H1 (cell line): Measurements from ENCODE around the gene PDE4B. TPM values are rescaled to one million over a fixed set of nuclear protein-coding genes. Genes with fewer than 3 reads are reported as not detected.

ENCODE experiments used
- CTCF ChIA-PET: fragments of 300-600 bp; sonication (Branson Sonifier 250); formaldehyde crosslinking; loops from one replicate; lab custom pipeline; 2021; ENCODE audit not compliant: partially characterized antibody; lab: Charles Lee
- POLR2A ChIA-PET: fragments of 300-600 bp; sonication (Branson Sonifier 250); formaldehyde crosslinking; loops from one replicate; lab custom pipeline; 2021; ENCODE audit warnings: inconsistent platforms; ENCODE audit not compliant: partially characterized antibody; lab: Charles Lee
- DNase-seq, 2 experiments: peaks; one replicate each; pipeline versions ENCODE4 v3.0.0 to v3.0.0-alpha.2; 2010 to 2022; ENCODE audit warnings: low spot score in 2 of 2, low read depth in 1 of 2, mixed read lengths in 1 of 2
- FAIRE-seq: peaks from 2 replicates; lab custom pipeline; 2011; peaks lifted over from hg19 to GRCh38; lab: Jason Lieb, UNC
- H2AFZ ChIP-seq: 2 replicates; pipeline ENCODE4 v1.8.1; 2012; ENCODE audit warnings: low read length, inconsistent platforms
- H2AK5ac ChIP-seq: 2 replicates; pipeline ENCODE4 v1.6.1; 2013; ENCODE audit warnings: low read depth, low read length
- H2BK120ac ChIP-seq: replicated peaks from 2 replicates; pipeline ENCODE3; 2013; ENCODE audit warnings: low read depth, low read length, inconsistent platforms
- H2BK12ac ChIP-seq: 2 replicates; pipeline ENCODE4 v1.6.1; 2013; ENCODE audit warnings: low read depth, low read length
- H2BK15ac ChIP-seq: 2 replicates; pipeline ENCODE4 v1.6.1; 2013; ENCODE audit warnings: low read length
- H2BK20ac ChIP-seq: 2 replicates; pipeline ENCODE4 v1.6.1; 2013; ENCODE audit warnings: low read length
- H2BK5ac ChIP-seq: 2 replicates; pipeline ENCODE4 v1.6.1; 2013; ENCODE audit warnings: low read depth, low read length
- H3K14ac ChIP-seq: 2 replicates; pipeline ENCODE4 v1.6.1; 2013; ENCODE audit warnings: inconsistent platforms; ENCODE audit not compliant: insufficient read length
- H3K18ac ChIP-seq: 2 replicates; pipeline ENCODE4 v1.6.1; 2013; ENCODE audit warnings: low read length; ENCODE audit errors: extremely low read depth
- H3K23ac ChIP-seq: 2 replicates; pipeline ENCODE4 v1.6.1; 2013; ENCODE audit warnings: inconsistent platforms; ENCODE audit not compliant: insufficient read length
- H3K23me2 ChIP-seq: 2 replicates; pipeline ENCODE4 v1.6.1; 2013; ENCODE audit warnings: low read depth, low read length
- H3K27ac ChIP-seq: 2 replicates; pipeline ENCODE4 v1.6.1; 2011; ENCODE audit warnings: low read depth, low read length, inconsistent platforms
- H3K27me3 ChIP-seq, 4 experiments: replicated peaks in 1 of 4; 1 replicate in 1 of 4; 2 replicates in 3 of 4; pipeline versions ENCODE4 v1.6.1 to v1.8.1; 2011 to 2013; ENCODE audit warnings: low read length in 3 of 4, mild to moderate bottlenecking in 3 of 4, inconsistent platforms in 2 of 4, mixed read lengths in 2 of 4, moderate library complexity in 1 of 4; ENCODE audit not compliant: control insufficient read depth in 3 of 4, insufficient read depth in 3 of 4; ENCODE audit errors: extremely low read depth in 1 of 4
- H3K36me3 ChIP-seq, 4 experiments: 2 replicates each; pipeline versions ENCODE4 v1.6.1 to v1.8.1; 2011 to 2013; ENCODE audit warnings: mild to moderate bottlenecking in 4 of 4, low read length in 3 of 4, moderate library complexity in 2 of 4, control low read depth in 1 of 4, inconsistent platforms in 1 of 4; ENCODE audit not compliant: insufficient read depth in 4 of 4, control insufficient read depth in 2 of 4
- H3K4ac ChIP-seq: replicated peaks from 2 replicates; pipeline ENCODE3; 2013; ENCODE audit warnings: low read length, low read depth, mixed read lengths, inconsistent platforms; ENCODE audit not compliant: insufficient read length
- H3K4me1 ChIP-seq, 4 experiments: replicated peaks in 1 of 4; 1 replicate in 1 of 4; 2 replicates in 3 of 4; pipeline versions ENCODE4 v1.6.1 to v1.8.1; 2011 to 2013; ENCODE audit warnings: low read length in 3 of 4, inconsistent platforms in 2 of 4, mixed read lengths in 1 of 4; ENCODE audit not compliant: insufficient read depth in 4 of 4, control insufficient read depth in 3 of 4
- H3K4me2 ChIP-seq, 2 experiments: 2 replicates each; pipeline versions ENCODE4 v1.6.1 to v1.8.1; 2011 to 2013; ENCODE audit warnings: low read depth in 2 of 2, low read length in 2 of 2, control low read depth in 1 of 2, inconsistent platforms in 1 of 2, mild to moderate bottlenecking in 1 of 2; ENCODE audit not compliant: insufficient read depth in 1 of 2
- H3K4me3 ChIP-seq, 4 experiments: fragments of 200-600, 300-600 bp in 1 of 4; sonication (generic), shearing (Covaris generic), sonication (Bioruptor Twin) in 1 of 4; 2 replicates each; pipeline versions ENCODE4 v1.5.1 to v1.8.1; 2011 to 2016; ENCODE audit warnings: low read length in 4 of 4, low read depth in 3 of 4, control low read depth in 2 of 4, inconsistent platforms in 2 of 4, mild to moderate bottlenecking in 2 of 4, mixed read lengths in 1 of 4, moderate library complexity in 1 of 4; ENCODE audit not compliant: insufficient read depth in 2 of 4; ENCODE audit errors: extremely low read depth in 1 of 4
- H3K56ac ChIP-seq: replicated peaks from 2 replicates; pipeline ENCODE3; 2013; ENCODE audit warnings: low read depth, mild to moderate bottlenecking, mixed read lengths, low read length, inconsistent platforms; ENCODE audit not compliant: insufficient read length
- H3K79me1 ChIP-seq: 2 replicates; pipeline ENCODE4 v1.6.1; 2013; ENCODE audit warnings: low read depth, low read length, control low read depth
- H3K79me2 ChIP-seq, 2 experiments: 2 replicates each; pipeline versions ENCODE4 v1.6.1 to v1.8.1; 2012 to 2013; ENCODE audit warnings: low read length in 2 of 2, mild to moderate bottlenecking in 2 of 2, inconsistent platforms in 1 of 2; ENCODE audit not compliant: insufficient read depth in 2 of 2, control insufficient read depth in 1 of 2
- H3K9ac ChIP-seq, 4 experiments: replicated peaks in 1 of 4; 1 replicate in 1 of 4; 2 replicates in 3 of 4; pipeline versions ENCODE4 v1.6.1 to v1.8.1; 2011 to 2013; ENCODE audit warnings: low read depth in 3 of 4, low read length in 3 of 4, control low read depth in 2 of 4, mild to moderate bottlenecking in 2 of 4, moderate library complexity in 2 of 4, inconsistent platforms in 1 of 4; ENCODE audit errors: extremely low read depth in 1 of 4
- H3K9me3 ChIP-seq, 2 experiments: 2 replicates each; pipeline versions ENCODE4 v1.6.1 to v1.8.1; 2012 to 2013; ENCODE audit warnings: mild to moderate bottlenecking in 2 of 2, moderate library complexity in 2 of 2, control low read depth in 1 of 2, inconsistent platforms in 1 of 2, low read depth in 1 of 2, low read length in 1 of 2, mixed read lengths in 1 of 2; ENCODE audit not compliant: insufficient read depth in 2 of 2
- H4K20me1 ChIP-seq, 2 experiments: replicated peaks in 1 of 2; 2 replicates each; pipeline versions ENCODE3 to v1.8.1; 2011 to 2013; ENCODE audit warnings: inconsistent platforms in 2 of 2, low read length in 2 of 2, mild to moderate bottlenecking in 1 of 2; ENCODE audit not compliant: insufficient read depth in 2 of 2, control insufficient read depth in 1 of 2
- H4K5ac ChIP-seq: 2 replicates; pipeline ENCODE4 v1.6.1; 2013; ENCODE audit warnings: low read length, low read depth, mixed read lengths, inconsistent platforms; ENCODE audit not compliant: insufficient read length
- H4K8ac ChIP-seq: 2 replicates; pipeline ENCODE4 v1.8.0; 2013; ENCODE audit warnings: mild to moderate bottlenecking, moderate library complexity, low read length, inconsistent platforms; ENCODE audit not compliant: insufficient read depth; ENCODE audit errors: extremely low read depth
- H4K91ac ChIP-seq: replicated peaks from 2 replicates; pipeline ENCODE3; 2013; ENCODE audit warnings: low read length, mixed read lengths, inconsistent platforms; ENCODE audit not compliant: insufficient read length
- HDAC2 ChIP-seq, 2 experiments: fragments of 300-600 bp in 1 of 2; sonication (generic) in 1 of 2; IDR thresholded peaks; 2 replicates each; pipeline ENCODE4 v1.6.1; 2011 to 2012; ENCODE audit warnings: low read depth in 2 of 2, low read length in 2 of 2, mild to moderate bottlenecking in 2 of 2, moderate library complexity in 2 of 2, borderline replicate concordance in 1 of 2, inconsistent platforms in 1 of 2
- NANOG ChIP-seq: IDR thresholded peaks from 2 replicates; pipeline ENCODE4 v1.6.1; 2011; ENCODE audit warnings: low read length, low read depth, mild to moderate bottlenecking, inconsistent platforms; ENCODE audit not compliant: insufficient read depth, poor library complexity, severe bottlenecking
- POLR2AphosphoS5 ChIP-seq: IDR thresholded peaks from 2 replicates; pipeline ENCODE4 v1.6.1; 2011; ENCODE audit warnings: low read depth, low read length
- POU5F1 ChIP-seq: IDR thresholded peaks from 2 replicates; pipeline ENCODE4 v1.6.1; 2011; ENCODE audit warnings: low read depth, mild to moderate bottlenecking, low read length, moderate library complexity
- WGBS, 2 experiments: shearing (Covaris generic) in 1 of 2; methylation state at CpG; one replicate each; pipeline versions ENCODE4 v1.1.6 to v1.1.7; 2013 to 2015; ENCODE audit warnings: low lambda C conversion rate in 2 of 2, mixed read lengths in 2 of 2, inconsistent platforms in 1 of 2, low coverage in 1 of 2, missing lambda C conversion rate in 1 of 2; ENCODE audit not compliant: insufficient replicate concordance in 2 of 2, insufficient coverage in 1 of 2, insufficient read length in 1 of 2; ENCODE audit errors: extremely low coverage in 1 of 2, missing lambda C conversion rate in 1 of 2; 5-methylcytosine and 5-hydroxymethylcytosine counted together
- polyA plus RNA-seq, 7 experiments: library from polyadenylated mRNA; depleted of rRNA in 3 of 7; stranded (reverse) in 5 of 7; unstranded in 2 of 7; fragments of >200 nt in 5 of 7; fragments of 200-250 nt in 2 of 7; gene quantifications; 1 replicate in 5 of 7; 2 replicates in 1 of 7; 4 replicates in 1 of 7; pipeline versions ENCODE4 v1.2.1 to v1.2.3, GENCODE V29; 2011 to 2013; ENCODE audit warnings: missing spikeins in 2 of 7, mixed read lengths in 2 of 7
- total RNA-seq: library from RNA; stranded (reverse); fragmentation: NEBNext Ultra II Directional; extraction: Animal tissue kit (Norgen Biotek cat#: 25700); gene quantifications from 2 replicates; pipeline ENCODE4 v1.2.1, GENCODE V29; 2021
- TF ChIP-seq, protein P1 (sequence below): IDR thresholded peaks from 2 replicates; pipeline ENCODE4 v1.6.1; 2012; ENCODE audit warnings: inconsistent platforms

PDE4B gene
- total and polyA plus RNA-seq, 2 of the 8 experiments (the other 6 are each of a cell fraction or from before 2014, with no cell fraction given), result 5.0 to 15.1 TPM

DNA sequence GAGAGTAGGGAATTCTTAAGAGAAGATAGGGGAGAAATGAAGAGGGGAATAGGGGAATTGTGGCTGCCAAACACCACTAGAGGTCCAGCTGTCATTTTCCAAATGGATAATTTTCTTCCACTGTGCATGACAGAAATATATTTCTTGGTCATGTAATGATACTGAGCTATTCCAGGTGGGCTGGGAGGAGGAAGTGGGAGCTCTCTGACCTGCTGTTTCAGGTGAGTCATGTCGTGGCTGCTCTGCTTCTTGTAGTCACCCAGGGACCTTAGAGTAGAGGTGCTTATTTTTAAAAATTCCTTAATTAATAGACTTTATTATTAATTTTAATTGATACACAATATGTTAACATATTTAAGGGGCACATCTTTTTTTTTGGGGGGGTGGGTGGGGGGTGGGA, 11.9 kb downstream of the PDE4B start:
- Histone ChIP-seq H4K8ac (no peak overlapping the region), H3K9ac (no peak overlapping the region), H3K23me2 (no peaks in the 10 kb centered on the region), H2AFZ (no peak overlapping the region), H2BK12ac (no peak overlapping the region), H3K4me1 (no peaks in the 10 kb centered on the region), H3K9me3 (no peaks in the 10 kb centered on the region)
- POLR2A ChIA-PET, result no interaction called here
- CTCF ChIA-PET, result interaction anchor here (1.2 kb wide), 1 partner anchor 20 kb away, joined by 3 read pairs; no protein-coding TSS in a partner anchor
- 75% methylated on average over 1 of the region's 1 CpG; no CpG with 5 or more reads in 1 of the 2 experiments for WGBS, 2 experiments
- TF ChIP-seq POU5F1 (no peak), NANOG (no peak), POLR2AphosphoS5 (no peak), HDAC2 (IDR thresholded peaks at IDR 0.05; ENCODE audit: borderline replicate concordance in 1 of 2, low read depth in 2 of 2, low read length in 2 of 2) (no peak)
- TF ChIP-seq, protein P1, sequence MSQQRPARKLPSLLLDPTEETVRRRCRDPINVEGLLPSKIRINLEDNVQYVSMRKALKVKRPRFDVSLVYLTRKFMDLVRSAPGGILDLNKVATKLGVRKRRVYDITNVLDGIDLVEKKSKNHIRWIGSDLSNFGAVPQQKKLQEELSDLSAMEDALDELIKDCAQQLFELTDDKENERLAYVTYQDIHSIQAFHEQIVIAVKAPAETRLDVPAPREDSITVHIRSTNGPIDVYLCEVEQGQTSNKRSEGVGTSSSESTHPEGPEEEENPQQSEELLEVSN, result no peak
- TF ChIP-seq, all 59 proteins: peak for 0
- Histone ChIP-seq H3K23ac (no peak overlapping the region), H3K27me3 (no peaks in the 10 kb centered on the region), H2BK120ac (no peak overlapping the region), H3K56ac (no peak overlapping the region), H3K4me3 (no peak overlapping the region), H3K79me1 (no peaks in the 10 kb centered on the region), H4K5ac (no peak overlapping the region), H2BK15ac (no peak overlapping the region), H4K91ac (no peak overlapping the region), H3K14ac (no peak overlapping the region), H3K4me2 (no peak overlapping the region), H2BK5ac (no peak overlapping the region), H2AK5ac (no peak overlapping the region), H2BK20ac (no peak overlapping the region), H4K20me1 (no peaks in the 10 kb centered on the region), H3K4ac (no peak overlapping the region), H3K79me2 (no peaks in the 10 kb centered on the region), H3K18ac (no peak overlapping the region), H3K27ac (no peak overlapping the region), H3K36me3 (no peaks in the 10 kb centered on the region)
- FAIRE-seq (no peak), DNase-seq (no peak)
